GM10266 (cell line): ENCODE data around the gene MDK.

Experiments
- DNase-seq: peaks from one replicate; pipeline ENCODE4 v3.0.0; 2012; ENCODE audit errors: extremely low spot score
- TF ChIP-seq, protein P1 (sequence below): IDR thresholded peaks from 2 replicates; pipeline ENCODE4 v1.5.1; 2012; ENCODE audit warnings: mild to moderate bottlenecking, low read depth; ENCODE audit not compliant: control insufficient read depth, insufficient read depth; ENCODE audit errors: missing control alignments

Gene MDK

DNA sequence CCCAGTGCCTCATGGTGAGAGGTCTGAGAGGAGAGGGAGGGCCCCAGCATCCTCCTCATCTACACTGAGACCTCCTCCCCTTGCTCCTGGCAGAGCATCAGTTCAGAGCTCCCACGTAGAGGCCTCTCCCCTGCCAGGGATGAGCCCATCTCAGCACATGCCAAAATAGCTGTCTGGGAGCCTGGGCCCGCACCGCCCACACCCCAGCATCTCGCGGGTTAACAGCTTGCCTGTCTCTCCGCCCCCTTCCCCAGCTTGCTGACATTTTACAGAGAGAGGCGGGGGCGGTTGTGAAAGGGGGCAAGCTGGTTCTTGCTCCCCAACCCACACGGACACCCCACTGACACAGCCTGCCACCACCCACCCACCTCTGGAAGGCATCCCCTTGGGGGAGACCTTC is 27.8 kb upstream of the MDK start:
- TF ChIP-seq, protein P1, sequence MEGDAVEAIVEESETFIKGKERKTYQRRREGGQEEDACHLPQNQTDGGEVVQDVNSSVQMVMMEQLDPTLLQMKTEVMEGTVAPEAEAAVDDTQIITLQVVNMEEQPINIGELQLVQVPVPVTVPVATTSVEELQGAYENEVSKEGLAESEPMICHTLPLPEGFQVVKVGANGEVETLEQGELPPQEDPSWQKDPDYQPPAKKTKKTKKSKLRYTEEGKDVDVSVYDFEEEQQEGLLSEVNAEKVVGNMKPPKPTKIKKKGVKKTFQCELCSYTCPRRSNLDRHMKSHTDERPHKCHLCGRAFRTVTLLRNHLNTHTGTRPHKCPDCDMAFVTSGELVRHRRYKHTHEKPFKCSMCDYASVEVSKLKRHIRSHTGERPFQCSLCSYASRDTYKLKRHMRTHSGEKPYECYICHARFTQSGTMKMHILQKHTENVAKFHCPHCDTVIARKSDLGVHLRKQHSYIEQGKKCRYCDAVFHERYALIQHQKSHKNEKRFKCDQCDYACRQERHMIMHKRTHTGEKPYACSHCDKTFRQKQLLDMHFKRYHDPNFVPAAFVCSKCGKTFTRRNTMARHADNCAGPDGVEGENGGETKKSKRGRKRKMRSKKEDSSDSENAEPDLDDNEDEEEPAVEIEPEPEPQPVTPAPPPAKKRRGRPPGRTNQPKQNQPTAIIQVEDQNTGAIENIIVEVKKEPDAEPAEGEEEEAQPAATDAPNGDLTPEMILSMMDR: no peak
- DNase-seq: no peak

- TF ChIP-seq, protein P1: no peak
- DNase-seq: no peak
These were observed 24.5 kb upstream of the MDK start for GRCh38 chr11:46356924-46357482.

DNA sequence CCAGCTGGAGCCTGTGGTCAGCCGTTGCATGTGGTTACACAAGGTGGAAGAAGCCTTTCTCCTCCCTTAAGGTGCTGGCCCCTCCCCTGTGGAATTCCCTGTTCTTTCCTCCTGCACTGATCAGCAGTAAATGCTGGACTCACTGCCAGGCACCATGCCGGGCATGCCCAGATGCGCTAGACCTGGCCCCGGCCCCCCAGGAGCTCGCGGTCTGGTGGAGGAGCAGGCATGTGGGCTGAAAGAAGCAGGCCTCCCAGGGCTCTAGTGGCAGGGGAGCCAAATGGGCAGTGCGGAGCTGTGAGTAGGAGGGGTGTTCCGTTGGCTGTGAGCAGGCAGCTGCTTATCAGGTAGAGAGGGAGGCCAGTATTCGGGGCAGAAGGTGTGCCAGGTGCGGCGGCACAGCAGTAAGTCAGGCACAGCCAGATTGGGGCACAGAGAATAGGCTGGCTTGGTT is 24.0 kb upstream of the MDK start:
- TF ChIP-seq, protein P1: no peak
- DNase-seq: no peak

- TF ChIP-seq, protein P1: no peak
- no peak for DNase-seq
These were observed 21.5 kb upstream of the MDK start for GRCh38 chr11:46359953-46360352.

DNA sequence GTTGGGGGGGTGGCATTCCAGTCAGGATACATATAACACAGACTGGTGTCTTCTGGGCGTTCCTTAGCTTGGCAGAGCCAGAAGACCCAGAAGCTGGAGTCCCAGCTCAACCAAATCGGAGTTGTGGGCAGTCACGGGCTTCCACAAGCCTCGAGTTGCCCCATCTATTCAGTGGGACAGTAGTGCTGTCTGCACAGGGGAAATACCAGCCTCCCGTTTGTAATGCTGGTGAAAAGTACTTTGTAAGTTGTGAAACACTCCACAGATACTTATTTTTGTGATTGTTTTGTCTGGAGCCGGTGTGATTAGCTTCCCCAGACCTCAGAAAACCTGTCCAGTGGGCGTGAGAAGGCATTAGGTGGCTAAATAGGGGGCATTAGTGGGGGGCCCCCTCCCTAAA is 20.6 kb upstream of the MDK start:
- no peak for DNase-seq
- TF ChIP-seq, protein P1: no peak

DNA sequence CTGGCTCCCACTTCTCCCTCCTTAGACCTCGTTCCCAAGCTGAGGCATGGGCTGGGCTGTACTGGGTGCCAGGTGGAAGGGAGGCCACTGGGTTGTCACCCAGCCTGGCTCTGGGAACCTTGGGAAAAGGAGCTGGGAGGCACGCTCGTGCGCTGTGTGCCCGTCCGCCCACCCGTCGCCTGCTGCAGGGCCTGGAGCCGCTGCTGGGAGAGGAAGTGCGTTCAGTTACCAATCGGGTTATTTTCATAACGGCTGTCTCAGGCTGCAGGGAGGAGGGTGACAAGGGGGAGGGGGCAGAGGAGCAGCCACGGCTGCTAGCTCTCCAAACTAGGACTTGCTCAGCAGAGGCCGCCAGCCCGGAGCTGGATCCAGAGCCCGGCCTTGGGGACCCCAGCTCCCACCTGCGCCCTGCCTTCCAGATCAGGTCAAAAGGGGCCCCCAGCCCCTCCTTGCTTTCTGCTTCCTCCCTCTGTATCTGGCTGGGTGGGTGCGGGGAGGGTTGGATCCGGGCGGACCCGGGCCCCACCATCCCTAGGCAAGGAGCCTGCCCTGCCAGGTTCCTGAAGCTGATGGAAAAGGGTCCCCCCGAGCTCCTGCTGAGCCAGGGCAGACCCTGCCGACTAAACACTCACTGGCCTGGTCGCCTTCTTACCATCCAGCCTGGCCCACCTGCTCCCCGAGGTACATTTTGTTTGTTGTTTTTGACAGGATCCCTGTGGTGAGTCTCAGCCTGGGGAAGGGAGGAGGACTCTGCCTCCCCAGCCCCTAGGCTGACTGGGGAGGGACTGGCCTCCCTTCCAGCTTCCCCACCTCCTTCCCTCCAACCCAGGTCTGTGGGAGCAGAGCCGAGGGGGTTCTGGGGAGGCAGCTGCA is 19.9 kb upstream of the MDK start:
- TF ChIP-seq, protein P1: no peak
- DNase-seq: peak; percentile 95
